Measurements from ENCODE around the gene LFNG.

Gene LFNG

DNA sequence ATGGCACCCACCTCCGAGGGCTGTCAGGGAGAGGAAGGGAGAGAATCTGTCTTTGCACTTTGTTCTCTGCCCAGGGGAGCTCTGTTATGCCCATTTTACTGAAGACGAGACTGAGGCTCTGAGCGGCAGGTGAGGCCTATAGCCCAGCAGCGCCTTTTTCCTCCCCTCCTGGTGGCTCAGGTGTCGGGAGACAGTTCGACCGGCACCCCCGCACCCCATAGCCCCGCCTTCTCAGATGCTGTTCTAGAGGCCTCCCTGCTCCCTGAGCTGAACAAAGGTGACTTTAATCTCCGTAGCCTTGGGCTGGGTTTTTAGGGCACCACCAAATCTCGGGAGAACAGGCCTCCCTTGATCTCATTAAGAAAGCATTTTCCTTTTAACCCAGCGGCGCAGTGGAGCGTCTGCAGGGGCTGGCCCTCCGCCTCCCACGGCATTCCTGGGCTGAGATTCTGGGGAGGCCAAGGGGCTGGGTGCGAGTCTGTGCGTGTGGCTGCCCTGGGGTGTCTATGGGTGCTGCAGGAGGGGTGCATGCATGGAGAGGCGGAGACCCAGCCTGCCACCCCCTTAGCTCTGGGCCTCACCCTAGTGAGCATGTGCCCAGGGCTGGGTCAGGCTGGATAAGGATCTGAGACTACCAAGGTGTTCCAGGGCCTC lies 3.3 kb downstream of the LFNG start:
- no peak; the same call in 1 of the 2 replicates for TF ChIP-seq POLR2A (IDR thresholded peaks at IDR 0.05; ENCODE audit: low read depth, low read length)
- peak; percentile 97 for DNase-seq (ENCODE audit: insufficient read length, low spot score)
- no peak for FAIRE-seq

DNA sequence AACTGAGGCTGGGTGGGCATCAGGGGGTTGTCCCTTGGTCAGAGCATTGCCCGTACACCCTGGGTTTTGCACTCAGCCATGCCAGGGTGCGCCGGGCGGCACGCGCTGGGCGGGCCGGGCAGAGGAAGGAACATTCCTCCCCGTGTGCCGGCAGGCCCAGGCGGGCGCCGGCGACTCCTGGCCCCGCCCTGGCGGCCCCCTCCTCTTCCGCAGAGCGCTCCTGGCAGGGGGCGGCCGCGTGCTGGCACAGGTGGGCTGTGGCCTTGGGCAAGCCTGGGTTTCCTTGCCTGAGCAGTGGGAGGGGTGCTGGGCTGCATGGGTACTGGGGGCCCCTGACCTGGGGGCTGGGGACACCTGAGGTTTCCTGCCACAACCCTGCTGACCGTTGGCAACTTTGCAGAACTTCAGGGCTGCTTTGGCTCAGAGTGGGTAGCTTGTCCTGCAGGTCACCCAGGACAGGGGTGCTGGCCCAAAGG lies 3.9 kb downstream of the LFNG start:
- DNase-seq (ENCODE audit: insufficient read length, low spot score) (no peak), FAIRE-seq (no peak)
- TF ChIP-seq POLR2A (IDR thresholded peaks at IDR 0.05; ENCODE audit: low read depth, low read length) = no peak

DNA sequence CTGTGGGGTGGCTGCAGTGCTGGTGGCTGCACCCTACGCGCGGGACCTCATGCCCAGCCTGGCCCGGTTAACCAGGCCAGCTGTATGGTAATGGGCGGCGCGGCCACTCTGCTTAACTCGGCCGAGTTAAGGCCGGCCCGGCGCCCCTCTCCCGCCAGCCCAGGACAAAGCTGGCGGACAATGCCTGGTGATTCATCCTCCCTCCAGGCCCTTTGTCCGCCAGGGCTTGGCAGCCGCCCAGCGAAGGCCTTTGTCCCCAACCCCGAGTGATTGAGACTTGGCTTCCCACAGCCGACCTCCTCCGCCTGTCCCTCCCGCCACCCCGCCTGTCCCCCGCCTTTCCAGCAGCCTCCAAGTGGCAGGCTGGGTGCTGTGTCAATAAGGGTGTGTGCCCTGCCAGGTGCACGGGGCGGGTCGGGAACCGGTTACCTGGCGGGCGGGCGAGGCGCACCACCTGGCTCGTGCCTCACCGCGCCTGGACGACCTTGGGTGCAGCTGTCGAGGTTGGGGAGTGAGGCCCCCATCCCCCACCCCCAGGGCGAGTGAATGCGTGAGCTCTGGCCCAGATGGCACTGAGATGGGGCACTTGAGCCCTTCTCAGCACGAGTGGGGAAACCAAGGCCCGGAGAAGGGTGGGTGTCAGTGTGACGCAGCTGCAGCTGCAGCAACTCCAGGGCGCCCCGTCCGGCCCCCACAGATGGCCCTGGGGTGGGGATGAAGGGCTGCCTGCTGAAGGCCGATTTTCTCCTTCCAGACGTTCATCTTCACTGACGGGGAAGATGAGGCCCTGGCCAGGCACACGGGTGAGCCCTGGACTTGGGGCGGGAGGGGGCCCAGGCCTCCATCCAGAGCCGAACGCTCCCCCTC lies 4.6 kb downstream of the LFNG start:
- no peak for FAIRE-seq
- DNase-seq (ENCODE audit: insufficient read length, low spot score) = peak; percentile 89
- 0 out of 2 replicates have a peak, but pooled peaks have one; percentile 19 for TF ChIP-seq POLR2A (IDR thresholded peaks at IDR 0.05; ENCODE audit: low read depth, low read length)

DNA sequence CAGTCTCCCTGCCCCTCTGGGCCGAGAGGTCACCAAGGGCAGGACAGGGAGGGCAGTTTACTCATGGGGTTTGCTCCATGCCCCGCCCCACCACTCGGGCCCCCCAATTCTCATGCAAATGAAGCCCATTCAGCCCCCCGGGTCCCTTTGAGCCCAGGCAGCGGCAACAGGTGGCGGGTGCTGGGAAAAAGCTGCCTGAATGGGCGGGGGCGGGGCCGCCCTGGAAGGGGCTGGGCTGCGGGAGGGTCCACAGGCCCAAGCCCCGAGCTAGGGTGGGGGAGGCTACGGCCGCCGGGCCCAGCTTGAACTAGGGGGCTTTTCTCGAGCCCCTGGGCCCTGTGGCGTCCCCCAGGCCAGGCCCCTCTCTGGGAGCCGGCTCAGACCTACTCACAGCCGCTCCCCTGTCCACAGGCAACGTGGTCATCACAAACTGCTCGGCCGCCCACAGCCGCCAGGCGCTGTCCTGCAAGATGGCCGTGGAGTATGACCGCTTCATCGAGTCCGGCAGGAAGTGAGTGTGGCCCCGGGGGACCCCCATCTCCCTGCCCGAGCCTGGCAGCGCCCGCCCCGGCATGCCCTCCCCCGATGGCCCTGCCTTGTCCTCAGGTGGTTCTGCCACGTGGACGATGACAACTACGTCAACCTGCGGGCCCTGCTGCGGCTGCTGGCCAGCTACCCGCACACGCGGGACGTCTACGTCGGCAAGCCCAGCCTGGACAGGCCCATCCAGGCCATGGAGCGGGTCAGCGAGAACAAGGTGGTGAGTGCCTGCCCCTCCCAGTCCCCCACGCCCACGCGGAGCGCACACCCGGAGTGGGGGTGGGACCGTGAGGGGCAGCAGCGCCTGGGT lies 5.5 kb downstream of the LFNG start:
- FAIRE-seq (no peak), DNase-seq (ENCODE audit: insufficient read length, low spot score) (no peak)
- no peak for TF ChIP-seq POLR2A (IDR thresholded peaks at IDR 0.05; ENCODE audit: low read depth, low read length)

DNA sequence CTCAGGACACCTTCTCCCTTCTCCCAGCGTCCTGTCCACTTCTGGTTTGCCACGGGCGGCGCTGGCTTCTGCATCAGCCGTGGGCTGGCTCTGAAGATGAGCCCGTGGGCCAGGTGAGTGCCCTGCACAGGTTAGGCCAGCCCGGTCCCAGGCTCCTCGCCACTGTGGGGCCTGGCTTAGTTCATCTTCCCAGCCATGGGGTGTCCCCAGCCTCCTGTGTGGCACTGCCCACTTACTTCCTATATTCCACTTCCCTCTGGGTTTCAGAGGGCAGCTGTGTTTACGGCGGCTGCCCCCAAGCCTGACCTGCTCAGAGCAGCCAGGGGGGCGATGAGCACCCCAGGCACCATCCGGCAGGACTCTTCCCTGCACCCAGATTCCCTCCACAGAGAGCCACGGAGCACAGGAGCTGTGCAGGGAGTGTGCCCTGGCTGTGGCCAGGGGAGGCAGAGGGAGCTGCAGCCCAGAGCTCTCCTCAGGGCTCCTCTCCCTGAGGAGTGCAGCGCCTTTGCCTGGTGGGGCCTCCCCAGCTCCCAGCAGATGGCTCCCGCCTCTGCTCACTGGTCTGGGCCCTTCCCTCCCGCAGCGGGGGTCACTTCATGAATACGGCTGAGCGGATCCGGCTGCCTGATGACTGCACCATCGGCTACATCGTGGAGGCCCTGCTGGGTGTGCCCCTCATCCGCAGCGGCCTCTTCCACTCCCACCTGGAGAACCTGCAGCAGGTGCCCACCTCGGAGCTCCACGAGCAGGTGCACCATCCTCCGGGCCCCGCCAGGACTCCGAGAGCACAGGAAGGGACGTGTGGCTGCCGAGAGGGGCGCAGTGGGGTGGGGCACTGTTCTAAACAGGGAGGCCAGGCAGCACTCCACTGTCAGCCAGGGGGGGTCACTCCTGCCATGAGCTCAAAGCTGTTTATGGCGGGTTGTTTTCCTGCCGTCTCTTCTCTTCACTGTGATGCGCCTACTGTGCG lies 6.4 kb downstream of the LFNG start:
- no peak for TF ChIP-seq POLR2A (IDR thresholded peaks at IDR 0.05; ENCODE audit: low read depth, low read length)
- no peak for FAIRE-seq
- no peak for DNase-seq (ENCODE audit: insufficient read length, low spot score)

DNA sequence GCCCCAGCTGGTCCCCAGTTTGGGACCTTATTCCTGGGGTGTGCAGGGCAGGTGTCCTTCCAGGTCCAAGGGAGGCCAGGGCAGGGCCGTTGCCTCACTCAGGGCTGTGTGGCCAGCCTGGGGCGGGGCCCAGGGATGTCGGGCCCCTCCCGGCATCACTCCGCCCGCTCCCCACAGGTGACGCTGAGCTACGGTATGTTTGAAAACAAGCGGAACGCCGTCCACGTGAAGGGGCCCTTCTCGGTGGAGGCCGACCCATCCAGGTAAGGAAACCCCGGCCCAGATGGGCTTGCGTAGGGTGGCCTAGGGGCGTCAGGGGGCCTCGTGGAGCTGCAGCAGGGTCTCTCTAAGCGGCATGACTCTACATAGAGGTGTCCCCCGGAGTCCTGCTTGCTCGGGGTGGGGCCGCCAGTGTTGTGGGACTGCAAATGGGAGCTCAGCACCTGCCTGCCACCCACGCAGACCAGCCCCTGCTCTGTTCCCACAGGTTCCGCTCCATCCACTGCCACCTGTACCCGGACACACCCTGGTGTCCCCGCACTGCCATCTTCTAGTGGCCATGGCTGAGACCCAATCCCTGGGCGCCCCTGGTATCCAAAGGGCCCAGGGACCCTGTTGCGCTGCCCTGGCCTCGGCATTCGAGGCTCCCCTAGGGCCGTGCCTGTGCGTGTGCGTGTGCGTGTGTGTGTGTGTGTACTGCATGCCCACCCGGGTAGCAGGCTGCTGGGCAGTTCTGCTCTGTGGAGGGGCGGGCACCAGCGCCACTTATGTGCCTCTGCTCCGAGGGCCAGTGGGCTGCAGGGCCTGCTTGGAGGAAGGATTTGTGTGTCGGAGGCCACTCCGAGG lies 7.3 kb downstream of the LFNG start:
- no peak for FAIRE-seq
- no peak for TF ChIP-seq POLR2A (IDR thresholded peaks at IDR 0.05; ENCODE audit: low read depth, low read length)
- no peak for DNase-seq (ENCODE audit: insufficient read length, low spot score)

DNA sequence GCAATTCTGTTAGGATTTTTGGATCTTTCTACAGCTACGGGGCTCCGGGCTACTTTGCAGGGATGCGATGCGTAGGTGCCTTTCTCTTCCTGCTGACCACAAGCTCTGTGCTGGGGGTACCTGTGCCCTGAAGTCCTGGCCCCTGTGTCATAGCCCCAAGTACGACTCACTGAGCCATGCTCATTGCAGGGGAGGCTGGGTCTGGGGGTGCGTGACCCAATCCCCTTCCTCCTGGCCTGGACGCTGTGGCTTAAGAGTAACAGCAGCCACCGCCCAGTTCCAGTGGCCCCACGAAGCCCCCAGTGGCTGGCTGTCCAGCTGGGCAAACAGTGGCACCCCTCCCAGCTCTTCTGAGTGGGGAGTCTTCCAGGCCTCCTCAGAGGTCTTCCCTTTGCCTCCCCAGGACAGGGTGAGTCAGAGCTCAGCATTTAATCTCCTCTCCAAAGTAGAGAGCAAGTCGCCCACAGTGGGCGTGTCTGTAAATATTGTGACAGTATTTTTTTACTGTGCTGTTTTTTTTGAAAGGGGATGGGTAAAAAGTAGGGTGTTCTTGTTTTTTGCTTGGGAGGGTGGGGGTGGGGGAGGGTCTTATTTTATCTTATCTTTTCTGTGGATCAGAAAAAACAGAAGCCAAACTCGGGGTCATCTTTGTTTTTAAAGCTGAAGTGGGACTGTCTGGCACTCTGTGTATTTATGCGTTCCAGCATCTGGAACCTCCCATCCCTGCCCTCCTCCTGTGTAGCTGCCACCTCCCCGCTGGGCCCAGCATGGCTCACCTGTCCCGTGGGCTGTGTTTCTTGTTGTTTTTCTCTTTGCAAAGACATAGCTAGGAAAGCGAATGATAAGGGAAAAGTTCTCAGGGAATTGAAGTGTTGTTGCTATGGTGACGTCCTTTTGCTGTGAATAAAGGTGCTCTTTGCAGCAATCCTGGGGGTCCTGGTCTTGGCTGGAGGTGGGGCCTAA lies 8.2 kb downstream of the LFNG start:
- FAIRE-seq (no peak), DNase-seq (ENCODE audit: insufficient read length, low spot score) (peak; percentile 98)
- TF ChIP-seq POLR2A (IDR thresholded peaks at IDR 0.05; ENCODE audit: low read depth, low read length) = no peak

DNA sequence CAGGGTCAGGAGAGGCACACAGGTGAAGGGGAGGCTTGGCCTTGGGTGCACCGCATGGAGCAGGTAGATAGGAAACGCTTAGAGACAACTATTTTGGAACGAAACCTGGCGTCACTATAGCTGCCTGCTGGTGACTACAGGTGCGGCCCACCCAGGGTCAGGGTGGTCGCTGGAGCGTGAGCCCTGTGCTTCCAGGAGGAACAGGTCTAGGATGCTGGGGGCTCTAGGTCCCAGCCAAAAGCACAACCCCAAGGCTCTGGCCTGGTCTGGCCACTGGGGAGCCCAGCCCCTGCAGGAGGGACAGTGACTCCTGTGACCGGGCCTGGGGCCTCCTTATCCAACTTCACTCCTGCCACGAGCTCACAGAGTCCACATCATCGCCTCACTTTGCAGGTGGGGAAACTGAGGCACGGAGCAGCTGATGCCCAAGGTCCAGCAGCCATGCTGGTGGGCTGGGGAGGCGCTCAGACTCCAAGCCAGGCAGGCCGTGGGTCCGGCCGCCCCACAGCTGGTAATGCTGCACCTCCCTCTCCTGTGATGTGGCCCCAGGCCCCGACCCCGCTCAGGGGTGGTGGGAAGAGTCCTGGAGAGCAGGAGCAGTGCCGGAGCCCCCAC lies 9.0 kb downstream of the LFNG start:
- no peak for TF ChIP-seq POLR2A (IDR thresholded peaks at IDR 0.05; ENCODE audit: low read depth, low read length)
- FAIRE-seq (no peak), DNase-seq (ENCODE audit: insufficient read length, low spot score) (no peak)

DNA sequence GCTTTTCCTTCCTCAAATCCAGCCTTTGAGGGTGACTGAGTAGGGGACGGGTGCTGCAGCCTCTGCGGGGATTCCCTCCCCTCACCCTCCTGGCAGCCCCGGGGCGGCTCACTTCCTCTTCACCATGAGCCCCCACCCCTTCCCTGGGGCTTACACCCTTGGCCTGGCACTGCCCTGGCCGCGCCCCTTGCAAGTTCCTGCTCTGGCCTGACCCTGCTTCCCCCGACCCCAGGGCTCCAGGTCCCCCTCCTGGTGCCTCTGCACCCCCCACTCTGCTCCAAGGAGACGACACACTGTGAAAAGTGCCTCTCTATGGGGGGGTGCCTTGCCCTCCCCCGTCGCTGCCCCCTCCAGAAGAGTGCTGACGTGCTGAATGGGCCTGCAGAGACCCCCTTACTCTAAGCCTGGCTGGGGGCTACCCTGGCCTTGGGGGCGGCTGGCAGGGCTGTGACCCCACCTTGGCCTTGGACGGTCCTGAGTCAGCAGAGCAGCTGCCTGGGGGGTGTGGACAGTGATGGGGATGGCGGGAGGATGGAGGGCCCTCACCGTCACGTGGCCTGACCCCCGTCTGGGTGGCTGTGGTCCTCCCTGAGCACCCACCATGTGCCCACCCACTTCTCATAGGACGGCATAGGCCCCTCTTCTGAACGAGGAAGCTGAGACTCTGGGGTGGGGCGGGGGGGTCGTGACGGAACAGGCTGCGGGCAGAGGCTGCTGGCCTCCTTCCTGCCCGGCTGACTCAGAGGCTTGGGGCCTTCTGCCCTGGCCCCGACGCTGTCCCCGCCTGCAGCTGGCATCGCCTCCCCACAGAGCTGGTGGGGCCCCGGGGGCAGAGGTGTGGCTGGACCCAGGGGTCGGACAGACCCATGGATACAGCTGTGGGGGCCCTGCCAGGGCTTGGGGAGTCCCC lies 9.8 kb downstream of the LFNG start:
- no peak for FAIRE-seq
- peak; percentile 99 for DNase-seq (ENCODE audit: insufficient read length, low spot score)
- TF ChIP-seq POLR2A (IDR thresholded peaks at IDR 0.05; ENCODE audit: low read depth, low read length) = no peak
